C4-2B (cell line): ENCODE results near the gene UGT1A4.

Source experiments
- ZFX ChIP-seq: fragments of 450-650 bp; IDR thresholded peaks from 2 replicates; pipeline ENCODE4 v1.6.1; 2017
- TF ChIP-seq, protein P1 (sequence below): fragments of 450-650 bp; conservative IDR thresholded peaks from 2 replicates; pipeline ENCODE4 v1.5.1; 2017; ENCODE audit warnings: mild to moderate bottlenecking

DNA sequence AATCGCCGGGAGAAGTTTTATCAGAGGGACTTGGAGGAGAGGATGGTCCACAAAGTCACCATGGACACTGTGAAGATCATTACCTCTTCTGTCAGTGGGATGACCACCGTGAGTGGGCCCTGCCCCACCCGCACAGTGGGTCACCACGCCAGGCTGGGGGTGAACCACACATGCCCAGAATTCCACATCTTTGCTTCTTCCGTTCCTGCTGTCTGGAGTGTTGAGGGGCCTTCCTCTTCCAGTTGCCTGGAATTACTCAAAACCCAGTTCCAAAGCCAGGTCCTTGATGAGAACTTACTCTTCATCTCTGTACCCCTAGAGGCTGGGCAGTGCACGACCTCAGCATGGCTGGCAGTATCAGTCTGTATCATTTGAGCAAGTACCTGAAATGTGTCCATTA is 81.7 kb downstream of the UGT1A4 start:
- TF ChIP-seq, protein P1, sequence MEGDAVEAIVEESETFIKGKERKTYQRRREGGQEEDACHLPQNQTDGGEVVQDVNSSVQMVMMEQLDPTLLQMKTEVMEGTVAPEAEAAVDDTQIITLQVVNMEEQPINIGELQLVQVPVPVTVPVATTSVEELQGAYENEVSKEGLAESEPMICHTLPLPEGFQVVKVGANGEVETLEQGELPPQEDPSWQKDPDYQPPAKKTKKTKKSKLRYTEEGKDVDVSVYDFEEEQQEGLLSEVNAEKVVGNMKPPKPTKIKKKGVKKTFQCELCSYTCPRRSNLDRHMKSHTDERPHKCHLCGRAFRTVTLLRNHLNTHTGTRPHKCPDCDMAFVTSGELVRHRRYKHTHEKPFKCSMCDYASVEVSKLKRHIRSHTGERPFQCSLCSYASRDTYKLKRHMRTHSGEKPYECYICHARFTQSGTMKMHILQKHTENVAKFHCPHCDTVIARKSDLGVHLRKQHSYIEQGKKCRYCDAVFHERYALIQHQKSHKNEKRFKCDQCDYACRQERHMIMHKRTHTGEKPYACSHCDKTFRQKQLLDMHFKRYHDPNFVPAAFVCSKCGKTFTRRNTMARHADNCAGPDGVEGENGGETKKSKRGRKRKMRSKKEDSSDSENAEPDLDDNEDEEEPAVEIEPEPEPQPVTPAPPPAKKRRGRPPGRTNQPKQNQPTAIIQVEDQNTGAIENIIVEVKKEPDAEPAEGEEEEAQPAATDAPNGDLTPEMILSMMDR = no peak
- no peak for TF ChIP-seq ZFX
